DMS 273 (cell line): ENCODE measurements around the gene LZTR1.
A peak's percentile ranks its signal among the peaks of the same experiment; 100 is the strongest.

ENCODE experiments used
- DNase-seq: peaks from one replicate; lab custom pipeline; 2025; ENCODE audit not compliant: unreplicated experiment; lab: John Stamatoyannopoulos, UW

The LZTR1 gene

GRCh38 chr22:20949698-20950183, 32.4 kb upstream of the LZTR1 start:
- DNase-seq: no peak

DNA sequence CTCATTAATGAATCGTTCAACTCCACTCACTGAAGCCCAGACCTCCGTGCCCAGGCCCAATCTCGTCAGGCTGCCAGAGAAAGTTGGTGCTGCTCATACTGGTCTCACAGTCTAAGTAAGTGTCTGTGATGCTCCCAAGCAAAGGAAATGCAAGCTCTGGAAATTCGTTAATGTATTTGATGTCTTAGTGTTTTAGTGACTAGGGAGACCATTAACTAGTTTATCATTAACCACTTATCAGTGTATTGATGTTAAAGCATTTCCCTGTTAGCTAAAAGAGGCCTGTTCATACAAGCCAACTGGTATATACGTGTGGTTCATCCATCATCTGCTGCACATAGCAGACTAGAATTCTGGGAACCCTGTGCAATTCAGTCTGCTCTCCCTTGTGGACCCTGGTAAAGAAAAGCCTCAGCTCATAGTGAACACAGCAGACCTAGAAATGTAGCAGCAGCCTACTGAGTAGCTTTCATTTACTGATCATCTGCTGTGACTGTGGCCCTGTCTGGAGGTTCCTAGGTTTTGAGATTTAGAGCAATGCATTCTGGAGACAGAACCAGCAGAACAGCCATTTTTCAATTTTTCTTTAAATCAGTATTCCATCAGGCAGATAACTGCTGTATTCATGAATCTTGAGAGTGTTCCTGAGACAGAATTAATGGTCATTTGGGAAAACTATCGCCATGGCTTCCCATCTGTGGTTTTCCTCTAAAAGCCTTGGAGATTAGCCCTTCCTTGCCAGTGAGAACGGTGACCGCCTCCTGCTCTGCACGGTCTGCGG, 30.8 kb upstream of the LZTR1 start:
- no peak for DNase-seq

- DNase-seq: no peak
Measured at GRCh38 chr22:20951932-20952380, 30.1 kb upstream of the LZTR1 start.

- peak; percentile 48 for DNase-seq
Measured at GRCh38 chr22:20952544-20953341, 29.4 kb upstream of the LZTR1 start.

DNA sequence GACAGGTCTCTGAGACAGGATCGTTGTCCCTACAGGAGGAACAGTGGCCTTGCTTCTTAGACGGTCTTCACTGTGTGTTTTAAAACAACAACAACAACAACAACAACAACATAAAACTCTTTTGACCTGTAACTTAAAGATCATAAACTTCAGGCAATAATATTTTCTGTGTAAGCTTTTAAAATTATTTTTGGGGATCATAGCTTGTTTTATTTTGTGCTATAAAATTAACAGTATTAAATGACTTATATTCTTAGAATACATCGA, 28.8 kb upstream of the LZTR1 start:
- DNase-seq: no peak

DNA sequence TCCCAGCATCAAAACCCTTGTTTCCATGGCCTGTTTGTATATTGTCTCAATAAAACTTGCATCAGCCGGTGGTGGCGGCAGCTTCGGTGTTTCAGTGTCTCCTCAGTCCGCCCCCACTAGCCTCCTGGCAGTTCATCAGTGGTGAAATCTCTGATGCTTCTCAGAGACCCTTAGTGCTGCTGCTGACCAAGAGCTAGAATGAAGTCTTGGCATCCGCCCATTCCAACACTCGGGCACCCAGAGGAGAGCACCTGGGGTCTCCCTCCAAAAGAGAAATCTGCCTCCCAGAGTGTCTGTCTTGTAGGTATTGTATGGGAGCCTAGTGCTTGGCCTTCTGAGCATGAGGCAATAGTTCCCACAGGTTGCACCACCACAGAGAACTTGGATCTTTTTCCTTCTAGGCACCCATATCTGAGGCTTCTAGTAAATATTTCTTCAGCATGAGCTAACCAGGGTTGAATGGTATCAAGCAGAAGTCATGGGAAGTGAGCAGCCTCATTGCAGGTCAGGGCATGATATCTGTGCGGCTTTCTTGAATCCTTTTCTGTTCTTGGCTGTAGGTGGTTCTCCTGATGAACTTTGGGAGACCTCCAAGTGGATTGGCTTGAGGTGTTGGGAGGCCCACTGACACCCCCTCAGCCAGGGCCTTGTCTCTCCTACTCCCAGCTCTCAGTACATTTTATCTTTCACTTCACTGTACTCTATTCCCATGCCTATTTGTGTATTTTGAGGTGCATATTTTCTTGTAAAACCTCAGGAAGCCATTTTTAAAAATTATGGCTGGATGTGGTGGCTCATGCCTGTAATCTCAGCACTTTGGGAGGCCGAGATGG, 28.2 kb upstream of the LZTR1 start:
- no peak for DNase-seq

GRCh38 chr22:20955548-20955947, 26.5 kb upstream of the LZTR1 start:
- DNase-seq: no peak

DNA sequence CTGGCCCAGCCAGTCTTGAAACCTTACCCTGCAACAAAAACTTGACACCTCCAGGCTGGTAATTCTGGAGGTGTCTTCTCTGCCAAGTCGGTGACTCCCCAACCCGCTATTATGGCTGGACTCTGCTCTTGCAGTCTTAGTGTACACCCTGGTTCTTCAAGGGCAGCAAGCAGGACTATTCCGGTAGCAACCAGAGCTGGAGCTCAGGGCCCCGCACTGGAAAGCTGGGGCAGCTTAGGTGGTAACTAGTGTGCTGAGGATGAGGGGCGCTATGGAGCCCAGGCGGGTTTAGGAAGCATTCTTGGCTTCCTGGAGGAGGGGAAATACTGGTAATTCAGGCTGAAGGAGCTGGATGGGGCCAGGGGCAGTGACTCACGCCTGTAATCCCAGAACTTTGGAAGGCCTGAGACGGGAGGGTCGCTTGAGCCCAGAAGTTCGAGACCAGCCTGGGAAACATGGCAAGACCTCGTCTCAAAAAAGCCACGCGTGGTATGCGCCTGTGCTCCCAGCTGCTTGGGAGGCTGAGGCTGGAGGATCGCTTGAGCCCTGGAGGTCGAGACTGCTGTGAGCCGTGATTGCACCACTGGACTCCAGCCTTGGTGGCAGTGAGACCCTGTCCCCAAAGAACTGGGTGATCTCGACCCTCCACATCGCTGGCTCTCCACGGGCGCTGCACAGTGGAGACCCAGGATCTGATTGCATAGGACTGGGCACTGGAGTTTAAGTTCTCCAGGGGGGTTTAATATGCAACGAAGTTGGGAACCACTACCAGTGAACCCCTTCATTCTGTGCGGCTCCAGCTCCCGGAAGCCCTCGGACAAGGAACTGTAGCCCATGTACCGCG, 25.6 kb upstream of the LZTR1 start:
- DNase-seq: peak; percentile 66

GRCh38 chr22:20957102-20957682, 24.9 kb upstream of the LZTR1 start:
- peak; percentile 44 for DNase-seq

DNA sequence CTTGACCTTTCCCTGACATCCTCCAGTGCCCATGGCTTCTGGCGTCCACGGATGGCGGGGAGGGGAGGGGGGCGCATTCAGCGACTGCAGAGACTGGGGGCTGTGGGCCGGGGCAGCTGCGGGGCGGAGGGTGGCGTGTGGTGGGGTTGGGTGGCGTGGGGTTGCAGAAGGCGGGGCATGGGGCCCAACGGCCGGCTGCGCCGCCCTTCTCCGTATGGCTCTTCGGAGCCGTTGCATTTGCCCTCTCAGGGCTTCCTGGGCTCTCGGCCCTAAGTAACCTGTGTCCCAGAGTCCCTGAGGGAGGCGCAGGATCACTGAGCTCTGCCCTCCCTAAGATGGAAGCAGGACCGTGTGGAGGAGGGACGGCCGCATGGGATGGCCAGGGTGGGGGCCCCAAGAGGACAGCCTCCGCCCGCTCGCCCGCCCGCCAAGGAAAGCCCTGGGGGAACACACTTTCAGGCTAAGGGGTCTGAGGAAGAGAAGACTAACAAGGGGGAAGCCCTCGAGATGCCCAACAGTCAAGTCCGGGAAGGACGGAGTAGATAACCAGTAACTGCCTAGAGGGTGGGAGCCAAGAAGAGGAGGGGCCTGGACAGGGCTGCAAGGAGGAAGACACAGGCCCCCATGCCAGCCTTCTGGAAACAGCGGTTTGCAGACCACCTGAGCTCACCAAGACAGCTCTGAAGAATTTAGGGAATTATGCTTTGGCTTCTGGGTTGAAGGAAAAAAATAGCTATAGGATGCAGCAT, 24.2 kb upstream of the LZTR1 start:
- DNase-seq: peak; percentile 65

DNA sequence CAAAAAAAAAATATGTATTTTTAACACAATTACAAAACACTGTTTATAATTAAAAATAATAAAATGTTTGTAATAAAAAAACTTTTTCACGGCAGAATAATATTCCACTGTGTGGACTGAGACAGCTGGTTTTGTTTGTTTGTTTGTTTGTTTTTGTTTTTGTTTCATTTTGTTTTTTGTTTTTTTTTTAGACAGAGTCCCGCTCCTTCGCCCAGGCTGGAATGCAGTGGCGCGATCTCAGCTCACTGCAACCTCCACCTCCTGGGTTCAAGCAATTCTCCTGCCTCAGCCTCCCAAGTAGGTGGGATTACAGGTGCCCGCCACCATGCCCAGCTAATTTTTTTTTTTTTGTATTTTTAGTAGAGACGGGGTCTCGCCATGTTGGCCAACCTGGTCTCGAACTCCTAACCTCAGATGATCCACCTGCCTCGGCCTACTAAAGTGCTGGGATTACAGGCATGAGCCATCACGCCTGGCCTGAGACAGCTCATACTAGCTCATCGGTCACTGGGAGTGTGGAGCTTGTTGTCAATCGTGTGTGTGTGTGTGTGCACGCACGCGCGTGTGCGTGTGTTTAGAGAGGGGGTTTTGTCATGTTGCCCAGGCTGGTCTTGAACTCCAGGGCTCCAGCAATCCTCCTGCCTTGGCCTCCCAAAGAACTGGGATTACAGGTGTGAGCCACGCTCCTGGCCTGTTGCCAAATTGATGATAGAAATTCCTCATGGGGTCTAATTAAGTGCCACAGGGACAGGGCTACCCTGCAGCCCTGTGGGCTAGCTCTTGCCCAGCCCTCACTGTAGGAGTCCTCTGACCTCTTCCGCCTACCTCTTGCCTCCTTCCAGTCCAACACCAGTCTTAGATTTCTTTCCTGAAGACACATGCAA, 22.3 kb upstream of the LZTR1 start:
- DNase-seq: no peak

DNA sequence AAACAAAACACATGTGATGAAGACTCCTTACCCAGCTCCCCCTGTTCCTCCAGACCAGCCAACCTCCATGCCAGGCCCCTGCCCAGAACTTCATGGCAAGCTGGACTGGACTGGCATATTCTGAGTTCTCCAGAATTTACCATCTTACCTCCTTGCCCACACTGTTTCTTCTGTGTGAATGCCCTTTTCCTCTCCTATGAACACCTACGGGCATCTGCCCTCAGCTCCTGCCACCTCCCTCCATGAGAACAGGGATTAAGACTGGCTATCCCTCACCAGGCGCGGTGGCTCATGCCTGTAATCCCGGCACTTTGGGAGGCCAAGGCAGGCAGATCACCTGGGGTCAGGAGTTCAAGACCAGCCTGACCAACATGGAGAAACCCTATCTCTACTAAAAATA, 21.5 kb upstream of the LZTR1 start:
- DNase-seq: no peak

DNA sequence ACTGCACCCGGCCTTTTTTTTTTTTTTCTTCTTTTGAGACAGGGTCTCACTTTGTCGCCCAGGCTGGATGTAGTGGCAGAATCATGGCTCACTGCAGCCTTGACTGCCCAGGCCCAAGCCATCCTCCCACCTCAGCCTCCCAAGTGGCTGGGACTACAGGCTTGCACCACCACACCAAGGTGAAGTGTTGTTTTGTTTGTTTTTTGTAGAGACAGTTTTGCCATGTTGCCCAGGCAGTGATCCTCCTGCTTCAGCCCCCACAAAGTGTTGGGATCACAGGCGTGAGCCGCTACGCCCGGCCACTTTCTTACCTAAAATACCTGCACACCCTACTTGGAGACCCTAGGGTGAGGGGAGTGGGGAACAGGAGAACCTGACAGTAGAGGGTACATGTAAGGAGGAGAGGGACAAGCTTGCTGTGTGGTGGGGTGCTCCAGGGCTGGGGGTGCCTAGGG, 19.6 kb upstream of the LZTR1 start:
- DNase-seq: no peak

- DNase-seq: no peak
Measured at GRCh38 chr22:20963201-20964052, 18.7 kb upstream of the LZTR1 start.

- DNase-seq: no peak
Measured at GRCh38 chr22:20964090-20964798, 17.9 kb upstream of the LZTR1 start.

DNA sequence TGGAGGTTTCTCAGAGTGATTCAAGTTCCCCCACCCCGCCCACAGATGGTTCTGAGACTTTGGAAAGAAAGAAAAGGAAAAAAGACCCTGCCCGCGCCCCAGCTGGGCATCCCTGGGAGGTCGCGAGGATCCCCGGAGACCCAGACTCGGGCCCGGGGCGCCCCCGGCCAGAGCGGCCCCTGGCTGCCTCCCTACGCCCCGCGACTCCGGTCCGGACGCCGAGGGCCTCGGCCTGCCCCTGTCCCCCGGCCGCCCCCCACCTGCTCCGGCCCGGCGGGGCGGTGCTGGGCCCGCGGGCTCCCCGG, 17.3 kb upstream of the LZTR1 start:
- no peak for DNase-seq
